ENCODE data around the gene PDE3B.

- TF ChIP-seq POLR2A (IDR thresholded peaks at IDR 0.05) (no peak), CTCF (IDR thresholded peaks at IDR 0.05) (no peak)
Observed at GRCh38 chr11:14641801-14642200, 1.8 kb upstream of the PDE3B start.
